ENCODE measurements around the gene C11orf24.
"Not testable (repeated sequence)": the region's sequence is repeated elsewhere in the genome, so short reads cannot be mapped to it uniquely, and the experiment has no call there.

C11orf24 gene

GRCh38 chr11:68243847-68244246 lies 27.9 kb downstream of the C11orf24 start:
- DNase-seq = not testable (repeated sequence)

- DNase-seq = no peak
These were observed 29.2 kb downstream of the C11orf24 start for GRCh38 chr11:68242616-68243015.

- DNase-seq = no peak
These were observed 40.2 kb downstream of the C11orf24 start for GRCh38 chr11:68231621-68232020.

- DNase-seq = no peak
These were observed 42.2 kb downstream of the C11orf24 start for GRCh38 chr11:68229601-68230000.

- no peak for DNase-seq
These were observed 45.4 kb downstream of the C11orf24 start for GRCh38 chr11:68226421-68226820.

GRCh38 chr11:68224606-68225005 lies 47.2 kb downstream of the C11orf24 start:
- DNase-seq = no peak

GRCh38 chr11:68223275-68223674 lies 48.5 kb downstream of the C11orf24 start:
- DNase-seq = no peak

GRCh38 chr11:68221406-68221805 lies 50.4 kb downstream of the C11orf24 start:
- DNase-seq = no peak

- DNase-seq = no peak
These were observed 55.4 kb downstream of the C11orf24 start for GRCh38 chr11:68216171-68216938.

GRCh38 chr11:68215524-68216170 lies 56.1 kb downstream of the C11orf24 start:
- no peak for DNase-seq

GRCh38 chr11:68215087-68215445 lies 56.7 kb downstream of the C11orf24 start:
- peak; percentile 41 to 45 for DNase-seq

- DNase-seq = peak in 1 of 2 experiments; percentile 23
These were observed 57.3 kb downstream of the C11orf24 start for GRCh38 chr11:68214173-68215086.

- peak; percentile 78 to 80 for DNase-seq
These were observed 58.1 kb downstream of the C11orf24 start for GRCh38 chr11:68213555-68214172.

- peak; percentile 66 to 71 for DNase-seq
These were observed 58.6 kb downstream of the C11orf24 start, which contains the start of gene KMT5B for GRCh38 chr11:68213135-68213515. Gene KMT5B, minus strand, starts transcription at chr11:68213296. Its CDS starts 23,220 bp downstream, at chr11:68190076.

- DNase-seq = peak; percentile 63 to 67
These were observed 59.2 kb downstream of the C11orf24 start for GRCh38 chr11:68212421-68213134.

GRCh38 chr11:68211546-68211945 lies 60.2 kb downstream of the C11orf24 start:
- DNase-seq = peak in 1 of 2 experiments; percentile 23

All from activated CD4-positive, alpha-beta T cell treated with anti-CD3 and anti-CD28 coated beads, Interleukin-2, amount 50 U/mL, for 48 hours (primary cell).